ENCODE data around the gene MASP1. TPM values are rescaled to one million over a fixed set of nuclear protein-coding genes. Genes with fewer than 3 reads are reported as not detected.

The MASP1 gene
- total RNA-seq, 5 donors from 2014 or later (not counting 1 experiment from before 2014, with no cell fraction given), result 0.38 TPM; not detected in 4

- Mint-ChIP-seq H3K27ac (no peak overlapping the region), H3K9me3 (no peaks in the 10 kb centered on the region), H3K27me3 (peaks cover 8 to 12% of the 10 kb centered on the region in 2 donors), H3K36me3 (no peaks in the 10 kb centered on the region), H3K4me3 (no peak overlapping the region), H3K4me1 (peaks cover 0 to 2% (median 0%) of the 10 kb centered on the region in 3 donors)
- Histone ChIP-seq H3K36me3 (ENCODE audit: control insufficient read depth in 2 of 2, extremely low read depth in 1 of 2, insufficient read depth in 1 of 2, low read length in 1 of 2) (no peaks in the 10 kb centered on the region), H3K4me1 (ENCODE audit: control insufficient read depth in 1 of 2, extremely low read depth in 1 of 2, insufficient read depth in 2 of 2, low read length in 2 of 2) (peaks cover 0 to 3% of the 10 kb centered on the region in 2 experiments), H3K9me3 (no peaks in the 10 kb centered on the region), H3K27ac (ENCODE audit: low read length) (no peak overlapping the region), H3K27me3 (replicated peaks in 1 of 2; ENCODE audit: control insufficient read depth in 2 of 2, extremely low read depth in 1 of 2, insufficient read depth in 2 of 2, low read length in 1 of 2) (peaks cover 0 to 8% of the 10 kb centered on the region in 2 experiments), H3K4me3 (ENCODE audit: control insufficient read depth in 1 of 2, extremely low read depth in 1 of 2, low read length in 1 of 2) (no peak overlapping the region)
- ChIA-PET POLR2A (no interaction called here), CTCF (interaction anchor here in 1 of 2 donors (0.6 kb wide), 1 partner anchor 354 kb away, joined by 4 read pairs; no protein-coding TSS in a partner anchor)
- ATAC-seq (replicated peaks in 1 of 4), result no peak
- 68% methylated on average over 4 of the region's 5 CpGs for WGBS (ENCODE audit: insufficient coverage)
- no peak for DNase-seq
Observed at GRCh38 chr3:187325632-187326031, 34.1 kb upstream of the MASP1 start.

- no peaks in the 10 kb centered on the region for H3K36me3 Mint-ChIP-seq
- no peaks in the 10 kb centered on the region for H3K9me3 ChIP-seq
- no peak overlapping the region for H3K27ac Mint-ChIP-seq
- no peaks in the 10 kb centered on the region for H3K9me3 Mint-ChIP-seq
- H3K4me3 Mint-ChIP-seq, result no peak overlapping the region
- H3K36me3 ChIP-seq (ENCODE audit: control insufficient read depth in 2 of 2, extremely low read depth in 1 of 2, insufficient read depth in 1 of 2, low read length in 1 of 2), result no peaks in the 10 kb centered on the region
- H3K27me3 ChIP-seq (replicated peaks in 1 of 2; ENCODE audit: control insufficient read depth in 2 of 2, extremely low read depth in 1 of 2, insufficient read depth in 2 of 2, low read length in 1 of 2), result peaks cover 0 to 22% of the 10 kb centered on the region in 2 experiments
- peaks cover 18 to 23% of the 10 kb centered on the region in 2 donors for H3K27me3 Mint-ChIP-seq
- H3K4me3 ChIP-seq (ENCODE audit: control insufficient read depth in 1 of 2, extremely low read depth in 1 of 2, low read length in 1 of 2), result no peak overlapping the region
- peaks cover 14 to 15% (median 14%) of the 10 kb centered on the region in 3 donors for H3K4me1 Mint-ChIP-seq
- ATAC-seq (replicated peaks in 1 of 4) (no peak), DNase-seq (no peak)
- ChIA-PET CTCF (interaction anchor here (0.5 to 8.0 kb wide), 3 partner anchors 356 to 808 kb away, joined by 5 to 198 read pairs (median 8); no protein-coding TSS in a partner anchor), POLR2A (interaction anchor here in 1 of 2 donors (0.7 kb wide), 1 partner anchor 45 kb away, joined by 3 read pairs; no protein-coding TSS in a partner anchor)
- H3K4me1 ChIP-seq (ENCODE audit: control insufficient read depth in 1 of 2, extremely low read depth in 1 of 2, insufficient read depth in 2 of 2, low read length in 2 of 2), result peaks cover 0 to 12% of the 10 kb centered on the region in 2 experiments
- no peak overlapping the region for H3K27ac ChIP-seq (ENCODE audit: low read length)
- WGBS (ENCODE audit: insufficient coverage), result 73% methylated on average over 3 of the region's 3 CpGs
Observed at GRCh38 chr3:187323091-187323490, 31.6 kb upstream of the MASP1 start.

GRCh38 chr3:187322291-187322690 lies 30.8 kb upstream of the MASP1 start:
- Mint-ChIP-seq H3K9me3 (no peaks in the 10 kb centered on the region), H3K4me1 (peaks cover 14 to 15% (median 14%) of the 10 kb centered on the region in 3 donors), H3K27me3 (peaks cover 21 to 28% of the 10 kb centered on the region in 2 donors), H3K4me3 (no peak overlapping the region), H3K36me3 (no peaks in the 10 kb centered on the region), H3K27ac (no peak overlapping the region)
- 76% methylated on average over 2 of the region's 7 CpGs for WGBS (ENCODE audit: insufficient coverage)
- H3K9me3 ChIP-seq, result no peaks in the 10 kb centered on the region
- DNase-seq (no peak), ATAC-seq (replicated peaks in 1 of 4) (no peak)
- H3K27me3 ChIP-seq (replicated peaks in 1 of 2; ENCODE audit: control insufficient read depth in 2 of 2, extremely low read depth in 1 of 2, insufficient read depth in 2 of 2, low read length in 1 of 2), result peaks cover 0 to 30% of the 10 kb centered on the region in 2 experiments
- POLR2A ChIA-PET, result no interaction called here
- H3K4me3 ChIP-seq (ENCODE audit: control insufficient read depth in 1 of 2, extremely low read depth in 1 of 2, low read length in 1 of 2), result no peak overlapping the region
- peaks cover 0 to 12% of the 10 kb centered on the region in 2 experiments for H3K4me1 ChIP-seq (ENCODE audit: control insufficient read depth in 1 of 2, extremely low read depth in 1 of 2, insufficient read depth in 2 of 2, low read length in 2 of 2)
- no peak overlapping the region for H3K27ac ChIP-seq (ENCODE audit: low read length)
- H3K36me3 ChIP-seq (ENCODE audit: control insufficient read depth in 2 of 2, extremely low read depth in 1 of 2, insufficient read depth in 1 of 2, low read length in 1 of 2), result no peaks in the 10 kb centered on the region
- CTCF ChIA-PET, result interaction anchor here (0.5 to 8.0 kb wide), 4 partner anchors 32 to 357 kb away, joined by 3 to 198 read pairs (median 6); no protein-coding TSS in a partner anchor

DNA sequence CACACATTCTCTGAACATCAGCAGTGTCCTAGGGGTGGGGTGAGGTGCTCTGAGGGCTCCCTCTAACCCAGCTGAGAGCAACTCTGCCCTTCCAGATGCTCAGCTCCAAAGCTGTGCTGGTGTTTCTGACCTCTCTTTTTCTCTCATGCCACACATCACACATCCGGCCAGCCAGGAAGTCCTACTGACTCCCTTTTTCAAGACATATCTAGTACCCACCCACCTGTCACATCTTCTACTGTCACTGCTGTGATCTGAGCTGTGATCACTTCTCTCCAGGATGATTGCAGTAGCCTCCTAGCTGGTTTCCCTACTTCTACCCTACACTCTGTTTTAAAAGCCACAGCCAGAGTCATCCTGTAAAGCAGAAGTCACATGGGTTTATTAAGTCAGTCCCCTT lies 30.2 kb upstream of the MASP1 start:
- H3K9me3 Mint-ChIP-seq, result no peaks in the 10 kb centered on the region
- no peak for ATAC-seq (replicated peaks in 1 of 4)
- no peaks in the 10 kb centered on the region for H3K36me3 ChIP-seq (ENCODE audit: control insufficient read depth in 2 of 2, extremely low read depth in 1 of 2, insufficient read depth in 1 of 2, low read length in 1 of 2)
- no peak overlapping the region for H3K4me3 ChIP-seq (ENCODE audit: control insufficient read depth in 1 of 2, extremely low read depth in 1 of 2, low read length in 1 of 2)
- peaks cover 0 to 33% of the 10 kb centered on the region in 2 experiments for H3K27me3 ChIP-seq (replicated peaks in 1 of 2; ENCODE audit: control insufficient read depth in 2 of 2, extremely low read depth in 1 of 2, insufficient read depth in 2 of 2, low read length in 1 of 2)
- H3K27me3 Mint-ChIP-seq, result peaks cover 27 to 32% of the 10 kb centered on the region in 2 donors
- ChIA-PET POLR2A (no interaction called here), CTCF (interaction anchor here (0.5 to 8.0 kb wide), 6 partner anchors 32 to 395 kb away, joined by 3 to 198 read pairs (median 6); no protein-coding TSS in a partner anchor)
- 33% methylated on average over 1 of the region's 1 CpG for WGBS (ENCODE audit: insufficient coverage)
- no peak overlapping the region for H3K27ac Mint-ChIP-seq
- no peaks in the 10 kb centered on the region for H3K36me3 Mint-ChIP-seq
- peaks cover 14 to 15% (median 14%) of the 10 kb centered on the region in 3 donors for H3K4me1 Mint-ChIP-seq
- no peak overlapping the region for H3K27ac ChIP-seq (ENCODE audit: low read length)
- DNase-seq, result no peak
- no peak overlapping the region for H3K4me3 Mint-ChIP-seq
- H3K9me3 ChIP-seq, result no peaks in the 10 kb centered on the region
- peaks cover 0 to 12% of the 10 kb centered on the region in 2 experiments for H3K4me1 ChIP-seq (ENCODE audit: control insufficient read depth in 1 of 2, extremely low read depth in 1 of 2, insufficient read depth in 2 of 2, low read length in 2 of 2)

- Histone ChIP-seq H3K4me1 (ENCODE audit: control insufficient read depth in 1 of 2, extremely low read depth in 1 of 2, insufficient read depth in 2 of 2, low read length in 2 of 2) (peaks cover 0 to 12% of the 10 kb centered on the region in 2 experiments), H3K27me3 (replicated peaks in 1 of 2; ENCODE audit: control insufficient read depth in 2 of 2, extremely low read depth in 1 of 2, insufficient read depth in 2 of 2, low read length in 1 of 2) (peaks cover 0 to 33% of the 10 kb centered on the region in 2 experiments), H3K9me3 (no peaks in the 10 kb centered on the region), H3K27ac (ENCODE audit: low read length) (no peak overlapping the region), H3K36me3 (ENCODE audit: control insufficient read depth in 2 of 2, extremely low read depth in 1 of 2, insufficient read depth in 1 of 2, low read length in 1 of 2) (no peaks in the 10 kb centered on the region), H3K4me3 (ENCODE audit: control insufficient read depth in 1 of 2, extremely low read depth in 1 of 2, low read length in 1 of 2) (no peak overlapping the region)
- Mint-ChIP-seq H3K36me3 (no peaks in the 10 kb centered on the region), H3K9me3 (no peaks in the 10 kb centered on the region), H3K4me3 (no peak overlapping the region), H3K27me3 (peaks cover 28 to 39% of the 10 kb centered on the region in 2 donors), H3K4me1 (peaks cover 14 to 15% (median 14%) of the 10 kb centered on the region in 3 donors), H3K27ac (no peak overlapping the region)
- WGBS (ENCODE audit: insufficient coverage), result 20% methylated on average over 4 of the region's 7 CpGs
- ATAC-seq (replicated peaks in 1 of 4), result peak in 3 of 4 experiments; percentile 53 to 69 (median 60)
- DNase-seq, result peak in 33 of 35 experiments; percentile 5 to 63 (median 32)
- ChIA-PET CTCF (interaction anchor here (0.6 to 8.0 kb wide), 38 partner anchors 9 to 1635 kb away, joined by 3 to 198 read pairs (median 4); partner anchors contain the start of gene RTP4 (in 1 of the 2)), POLR2A (no interaction called here)
Observed at GRCh38 chr3:187319699-187320302, 28.3 kb upstream of the MASP1 start.

DNA sequence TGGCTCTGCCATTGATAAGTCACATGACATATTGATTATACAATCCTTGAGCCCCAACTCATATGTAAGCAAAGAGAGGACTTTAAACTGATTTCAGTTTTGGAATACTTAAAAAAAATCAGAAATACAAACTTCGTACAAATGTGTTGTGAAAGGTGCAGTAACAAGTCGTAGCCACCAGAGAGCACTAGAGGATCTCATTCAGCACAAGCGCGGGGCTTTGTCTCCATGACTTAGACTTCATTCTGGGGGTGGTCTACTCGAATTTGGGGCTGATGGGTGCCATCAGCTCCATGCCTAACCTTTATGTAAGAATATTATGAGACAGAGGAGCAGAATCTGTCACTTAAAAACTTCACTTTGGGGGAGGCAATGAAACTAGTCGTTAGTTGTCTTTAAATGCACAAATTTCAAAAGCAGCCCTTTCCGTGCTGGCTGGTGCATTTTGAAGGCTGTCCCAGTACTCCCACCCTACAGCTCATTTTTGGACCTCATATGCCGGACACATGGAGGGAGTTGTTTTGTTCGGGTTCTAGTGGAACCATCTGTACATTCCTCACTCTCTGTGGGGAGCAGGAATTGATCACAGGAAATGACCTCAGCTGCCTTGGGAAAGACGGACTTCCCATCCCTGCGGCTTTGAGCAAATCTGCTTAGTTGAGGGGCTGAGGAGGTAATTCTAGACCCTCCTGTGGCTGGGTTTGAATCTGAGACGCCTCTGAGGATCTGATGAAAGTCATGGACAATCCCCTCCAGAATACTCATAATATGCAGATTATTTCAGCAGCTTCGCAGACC lies 27.5 kb upstream of the MASP1 start:
- Mint-ChIP-seq H3K4me3 (peak overlapping the region; percentile 34 to 52 (median 44)), H3K36me3 (no peaks in the 10 kb centered on the region), H3K9me3 (no peaks in the 10 kb centered on the region), H3K4me1 (peaks cover 14 to 15% (median 14%) of the 10 kb centered on the region in 3 donors), H3K27ac (peak overlapping the region in 1 of 2 donors; percentile 40), H3K27me3 (peaks cover 32 to 41% of the 10 kb centered on the region in 2 donors)
- no peak overlapping the region for H3K27ac ChIP-seq (ENCODE audit: low read length)
- peaks cover 0 to 12% of the 10 kb centered on the region in 2 experiments for H3K4me1 ChIP-seq (ENCODE audit: control insufficient read depth in 1 of 2, extremely low read depth in 1 of 2, insufficient read depth in 2 of 2, low read length in 2 of 2)
- H3K4me3 ChIP-seq (ENCODE audit: control insufficient read depth in 1 of 2, extremely low read depth in 1 of 2, low read length in 1 of 2), result no peak overlapping the region
- H3K36me3 ChIP-seq (ENCODE audit: control insufficient read depth in 2 of 2, extremely low read depth in 1 of 2, insufficient read depth in 1 of 2, low read length in 1 of 2), result no peaks in the 10 kb centered on the region
- H3K27me3 ChIP-seq (replicated peaks in 1 of 2; ENCODE audit: control insufficient read depth in 2 of 2, extremely low read depth in 1 of 2, insufficient read depth in 2 of 2, low read length in 1 of 2), result peaks cover 2 to 36% of the 10 kb centered on the region in 2 experiments
- POLR2A ChIA-PET, result interaction anchor here in 1 of 2 donors (0.7 kb wide), 1 partner anchor 293 kb away, joined by 3 read pairs; no protein-coding TSS in a partner anchor
- ATAC-seq (replicated peaks in 1 of 4), result peak in 1 of 4 experiments; percentile 58
- CTCF ChIA-PET, result interaction anchor here (0.5 to 8.0 kb wide), 37 partner anchors 9 to 1636 kb away, joined by 3 to 198 read pairs (median 4); partner anchors contain the start of gene RTP4 (in 1 of the 2)
- no peaks in the 10 kb centered on the region for H3K9me3 ChIP-seq
- peak in 30 of 35 experiments; percentile 5 to 75 (median 22) for DNase-seq
- WGBS (ENCODE audit: insufficient coverage), result no CpG with 5 or more reads among the region's 13 CpGs
